Sigmoid colon (tissue), 4 donors: ENCODE results near the gene AIFM1.

Source experiments
- EP300 ChIP-seq, 4 donors: sonication (generic); formaldehyde crosslinking; IDR thresholded peaks; one replicate each; pipeline ENCODE4 v1.6.1; 2017; ENCODE audit warnings: antibody characterized with exemption in 4 of 4
- POLR2A ChIP-seq, 2 donors: fragments of 450-650 bp; IDR thresholded peaks; one replicate each; pipeline ENCODE4 v1.6.1; 2016; ENCODE audit warnings: antibody characterized with exemption in 2 of 2, mild to moderate bottlenecking in 2 of 2, moderate library complexity in 2 of 2
- TF ChIP-seq, protein P1 (sequence below), 4 experiments: fragments of 450-650 bp in 3 of 4; fragments of 200-600 bp in 1 of 4; IDR thresholded peaks; one replicate each; pipeline ENCODE4 v1.5.1; 2016 to 2019; ENCODE audit warnings: antibody characterized with exemption in 4 of 4, mild to moderate bottlenecking in 3 of 4, moderate library complexity in 2 of 4

DNA sequence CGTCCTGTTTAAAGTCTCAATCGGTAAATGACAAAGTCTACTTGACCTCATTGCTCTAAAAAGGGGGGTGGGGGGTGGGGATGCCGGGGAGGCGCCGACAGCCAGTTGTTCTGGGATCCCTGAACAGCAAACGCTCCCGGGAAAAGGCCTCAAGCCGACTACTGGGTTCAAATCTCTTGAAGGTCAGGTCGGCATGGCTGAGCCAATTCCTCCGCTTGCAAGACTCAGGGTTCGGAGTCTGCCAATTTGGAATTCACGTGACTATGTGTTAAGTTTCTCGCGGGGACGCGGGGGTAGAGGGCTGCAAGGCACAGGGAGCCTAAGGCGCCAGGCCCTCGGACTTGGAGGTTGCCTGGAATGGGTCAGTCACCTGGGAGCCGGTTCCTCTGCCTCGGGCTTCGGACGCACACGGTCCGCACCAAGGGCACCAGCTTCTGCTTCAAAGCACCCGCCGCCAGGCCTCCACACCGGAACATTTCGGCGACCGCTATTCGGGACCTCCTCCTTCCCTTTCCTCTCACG lies 399 bp downstream of the AIFM1 start:
- TF ChIP-seq EP300 (IDR thresholded peaks at IDR 0.05): no peak
- TF ChIP-seq, protein P1, sequence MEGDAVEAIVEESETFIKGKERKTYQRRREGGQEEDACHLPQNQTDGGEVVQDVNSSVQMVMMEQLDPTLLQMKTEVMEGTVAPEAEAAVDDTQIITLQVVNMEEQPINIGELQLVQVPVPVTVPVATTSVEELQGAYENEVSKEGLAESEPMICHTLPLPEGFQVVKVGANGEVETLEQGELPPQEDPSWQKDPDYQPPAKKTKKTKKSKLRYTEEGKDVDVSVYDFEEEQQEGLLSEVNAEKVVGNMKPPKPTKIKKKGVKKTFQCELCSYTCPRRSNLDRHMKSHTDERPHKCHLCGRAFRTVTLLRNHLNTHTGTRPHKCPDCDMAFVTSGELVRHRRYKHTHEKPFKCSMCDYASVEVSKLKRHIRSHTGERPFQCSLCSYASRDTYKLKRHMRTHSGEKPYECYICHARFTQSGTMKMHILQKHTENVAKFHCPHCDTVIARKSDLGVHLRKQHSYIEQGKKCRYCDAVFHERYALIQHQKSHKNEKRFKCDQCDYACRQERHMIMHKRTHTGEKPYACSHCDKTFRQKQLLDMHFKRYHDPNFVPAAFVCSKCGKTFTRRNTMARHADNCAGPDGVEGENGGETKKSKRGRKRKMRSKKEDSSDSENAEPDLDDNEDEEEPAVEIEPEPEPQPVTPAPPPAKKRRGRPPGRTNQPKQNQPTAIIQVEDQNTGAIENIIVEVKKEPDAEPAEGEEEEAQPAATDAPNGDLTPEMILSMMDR (IDR thresholded peaks at IDR 0.05): no peak
- no peak for TF ChIP-seq POLR2A (IDR thresholded peaks at IDR 0.05)
